WTC11 (cell line): ENCODE data around the gene BRSK2.

ENCODE experiments used
- FOXK1 ChIP-seq: sonication (generic); formaldehyde crosslinking; IDR thresholded peaks from 2 replicates; pipeline ENCODE4 v1.8.0; 2022; ENCODE audit warnings: mild to moderate bottlenecking, moderate library complexity, missing genetic modification reagents
- MAX ChIP-seq: sonication (generic); formaldehyde crosslinking; IDR thresholded peaks from 2 replicates; pipeline ENCODE4 v1.8.0; 2022; ENCODE audit warnings: mild to moderate bottlenecking, missing genetic modification reagents
- NFYB ChIP-seq: sonication (generic); formaldehyde crosslinking; conservative IDR thresholded peaks from 2 replicates; pipeline ENCODE4 v1.8.0; 2022; ENCODE audit warnings: low read depth, missing genetic modification reagents
- ZBTB43 ChIP-seq: sonication (generic); formaldehyde crosslinking; IDR thresholded peaks from 2 replicates; pipeline ENCODE4 v1.8.1; 2023; ENCODE audit warnings: mild to moderate bottlenecking, missing genetic modification reagents
- ZNF671 ChIP-seq: fragments of 250-450 bp; sonication (Bioruptor Pico); IDR thresholded peaks from 2 replicates; pipeline ENCODE4 v1.8.0; 2021; ENCODE audit warnings: mild to moderate bottlenecking
- TF ChIP-seq, protein P1 (sequence below): fragments of 200-600 bp; IDR thresholded peaks from 2 replicates; pipeline ENCODE4 v1.8.0; 2022; ENCODE audit warnings: antibody characterized with exemption
- TF ChIP-seq, protein P2 (sequence below): sonication (generic); formaldehyde crosslinking; IDR thresholded peaks from 2 replicates; pipeline ENCODE4 v1.8.1; 2023; ENCODE audit warnings: mild to moderate bottlenecking, missing genetic modification reagents, moderate library complexity

GRCh38 chr11:1375161-1375954, 14.4 kb upstream of the BRSK2 start:
- TF ChIP-seq, protein P1, sequence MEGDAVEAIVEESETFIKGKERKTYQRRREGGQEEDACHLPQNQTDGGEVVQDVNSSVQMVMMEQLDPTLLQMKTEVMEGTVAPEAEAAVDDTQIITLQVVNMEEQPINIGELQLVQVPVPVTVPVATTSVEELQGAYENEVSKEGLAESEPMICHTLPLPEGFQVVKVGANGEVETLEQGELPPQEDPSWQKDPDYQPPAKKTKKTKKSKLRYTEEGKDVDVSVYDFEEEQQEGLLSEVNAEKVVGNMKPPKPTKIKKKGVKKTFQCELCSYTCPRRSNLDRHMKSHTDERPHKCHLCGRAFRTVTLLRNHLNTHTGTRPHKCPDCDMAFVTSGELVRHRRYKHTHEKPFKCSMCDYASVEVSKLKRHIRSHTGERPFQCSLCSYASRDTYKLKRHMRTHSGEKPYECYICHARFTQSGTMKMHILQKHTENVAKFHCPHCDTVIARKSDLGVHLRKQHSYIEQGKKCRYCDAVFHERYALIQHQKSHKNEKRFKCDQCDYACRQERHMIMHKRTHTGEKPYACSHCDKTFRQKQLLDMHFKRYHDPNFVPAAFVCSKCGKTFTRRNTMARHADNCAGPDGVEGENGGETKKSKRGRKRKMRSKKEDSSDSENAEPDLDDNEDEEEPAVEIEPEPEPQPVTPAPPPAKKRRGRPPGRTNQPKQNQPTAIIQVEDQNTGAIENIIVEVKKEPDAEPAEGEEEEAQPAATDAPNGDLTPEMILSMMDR = no peak
- TF ChIP-seq MAX = no peak
- TF ChIP-seq, protein P2, sequence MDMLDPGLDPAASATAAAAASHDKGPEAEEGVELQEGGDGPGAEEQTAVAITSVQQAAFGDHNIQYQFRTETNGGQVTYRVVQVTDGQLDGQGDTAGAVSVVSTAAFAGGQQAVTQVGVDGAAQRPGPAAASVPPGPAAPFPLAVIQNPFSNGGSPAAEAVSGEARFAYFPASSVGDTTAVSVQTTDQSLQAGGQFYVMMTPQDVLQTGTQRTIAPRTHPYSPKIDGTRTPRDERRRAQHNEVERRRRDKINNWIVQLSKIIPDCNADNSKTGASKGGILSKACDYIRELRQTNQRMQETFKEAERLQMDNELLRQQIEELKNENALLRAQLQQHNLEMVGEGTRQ (CRISPR knock-in tag) = no peak
- TF ChIP-seq FOXK1 (CRISPR knock-in tag) = no peak
- TF ChIP-seq ZBTB43 (CRISPR knock-in tag) = no peak
- TF ChIP-seq ZNF671 = no peak
- TF ChIP-seq NFYB (CRISPR knock-in tag) = no peak
